GM19463 (cell line): ENCODE results near the gene MEGF11.

Experiments used
- ATAC-seq: cut with Tn5 transposase; IDR thresholded peaks from one replicate; pipeline ENCODE4 v1.9.1; 2021; ENCODE audit warnings: mild to moderate bottlenecking, moderate library complexity; ENCODE audit not compliant: unreplicated experiment

Gene MEGF11

GRCh38 chr15:65927545-65927944 lies 326.0 kb downstream of the MEGF11 start:
- no peak for ATAC-seq

- peak; percentile 84 for ATAC-seq
These were observed 326.7 kb downstream of the MEGF11 start for GRCh38 chr15:65926899-65927298.

- ATAC-seq: no peak
These were observed 327.1 kb downstream of the MEGF11 start for GRCh38 chr15:65926459-65926858.

GRCh38 chr15:65925338-65925737 lies 328.2 kb downstream of the MEGF11 start:
- no peak for ATAC-seq

GRCh38 chr15:65924004-65924403 lies 329.5 kb downstream of the MEGF11 start:
- no peak for ATAC-seq

GRCh38 chr15:65923264-65923663 lies 330.3 kb downstream of the MEGF11 start:
- no peak for ATAC-seq

- no peak for ATAC-seq
These were observed 330.9 kb downstream of the MEGF11 start for GRCh38 chr15:65922621-65923020.

- no peak for ATAC-seq
These were observed 331.8 kb downstream of the MEGF11 start for GRCh38 chr15:65921780-65922179.

GRCh38 chr15:65920825-65921309 lies 332.7 kb downstream of the MEGF11 start:
- peak; percentile 35 for ATAC-seq

- no peak for ATAC-seq
These were observed 333.4 kb downstream of the MEGF11 start for GRCh38 chr15:65920121-65920520.

GRCh38 chr15:65919353-65919752 lies 334.2 kb downstream of the MEGF11 start:
- no peak for ATAC-seq

GRCh38 chr15:65918945-65919344 lies 334.6 kb downstream of the MEGF11 start:
- ATAC-seq: no peak

- no peak for ATAC-seq
These were observed 335.1 kb downstream of the MEGF11 start for GRCh38 chr15:65918357-65918920.

- ATAC-seq: no peak
These were observed 335.6 kb downstream of the MEGF11 start for GRCh38 chr15:65917936-65918335.

- no peak for ATAC-seq
These were observed 336.2 kb downstream of the MEGF11 start for GRCh38 chr15:65917407-65917756.

GRCh38 chr15:65916664-65917406 lies 336.7 kb downstream of the MEGF11 start:
- peak; percentile 57 for ATAC-seq

GRCh38 chr15:65916041-65916663 lies 337.4 kb downstream of the MEGF11 start:
- no peak for ATAC-seq

GRCh38 chr15:65914981-65915925 lies 338.3 kb downstream of the MEGF11 start:
- ATAC-seq: no peak

GRCh38 chr15:65914386-65914785 lies 339.2 kb downstream of the MEGF11 start:
- no peak for ATAC-seq

GRCh38 chr15:65913631-65914199 lies 339.8 kb downstream of the MEGF11 start:
- no peak for ATAC-seq

GRCh38 chr15:65912235-65912634 lies 341.3 kb downstream of the MEGF11 start:
- ATAC-seq: no peak
